AG09309 (cell line): ENCODE results near the gene TSC22D4.

Experiments
- DNase-seq: peaks from one replicate; pipeline ENCODE4 v3.0.0-alpha.2; 2010; ENCODE audit warnings: low read depth
- H3K4me3 ChIP-seq: 2 replicates; pipeline ENCODE4 v1.5.1; 2011; ENCODE audit warnings: mild to moderate bottlenecking, low read depth, low read length, moderate library complexity; ENCODE audit not compliant: control insufficient read depth
- TF ChIP-seq, protein P1 (sequence below): IDR thresholded peaks from 2 replicates; pipeline ENCODE4 v1.5.1; 2011; ENCODE audit warnings: mild to moderate bottlenecking, low read depth, low read length, inconsistent platforms; ENCODE audit not compliant: insufficient read depth, control insufficient read depth; ENCODE audit errors: missing control alignments

Gene TSC22D4

DNA sequence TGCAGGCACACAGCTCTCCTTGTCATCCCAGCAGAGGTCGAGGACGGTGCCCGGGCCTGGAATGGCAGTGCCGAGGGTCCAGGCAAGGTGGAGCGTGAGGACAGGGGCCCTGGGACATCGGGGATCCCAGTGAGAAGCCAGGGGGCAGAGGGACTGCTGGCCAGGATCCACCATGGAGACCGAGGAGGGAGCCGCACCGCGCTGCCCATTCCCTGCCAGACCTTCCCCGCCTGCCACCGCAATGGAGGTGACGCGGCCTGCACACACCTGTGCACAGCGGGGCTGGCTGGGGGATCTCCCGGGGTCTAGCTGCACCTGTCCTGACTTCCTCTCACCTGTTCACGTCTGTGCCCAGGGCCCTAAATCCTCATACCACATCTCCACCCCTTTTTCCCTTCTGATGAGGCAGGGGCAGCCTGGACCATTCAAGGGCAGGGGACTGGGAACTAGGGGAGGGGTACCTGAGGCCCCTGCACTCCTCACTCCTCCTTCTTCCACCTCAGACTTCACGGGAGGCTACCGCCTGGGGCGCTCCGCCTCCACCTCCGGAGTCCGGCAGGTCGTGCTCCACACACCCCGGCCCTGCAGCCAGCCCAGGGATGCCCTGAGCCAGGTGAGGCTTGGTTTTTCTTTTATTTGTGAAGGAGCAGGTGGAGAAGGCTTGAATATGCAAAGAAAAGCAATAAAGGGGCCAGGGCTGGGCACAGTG lies 11.6 kb upstream of the TSC22D4 start:
- no peak for DNase-seq
- H3K4me3 ChIP-seq, result no peak overlapping the region
- TF ChIP-seq, protein P1, sequence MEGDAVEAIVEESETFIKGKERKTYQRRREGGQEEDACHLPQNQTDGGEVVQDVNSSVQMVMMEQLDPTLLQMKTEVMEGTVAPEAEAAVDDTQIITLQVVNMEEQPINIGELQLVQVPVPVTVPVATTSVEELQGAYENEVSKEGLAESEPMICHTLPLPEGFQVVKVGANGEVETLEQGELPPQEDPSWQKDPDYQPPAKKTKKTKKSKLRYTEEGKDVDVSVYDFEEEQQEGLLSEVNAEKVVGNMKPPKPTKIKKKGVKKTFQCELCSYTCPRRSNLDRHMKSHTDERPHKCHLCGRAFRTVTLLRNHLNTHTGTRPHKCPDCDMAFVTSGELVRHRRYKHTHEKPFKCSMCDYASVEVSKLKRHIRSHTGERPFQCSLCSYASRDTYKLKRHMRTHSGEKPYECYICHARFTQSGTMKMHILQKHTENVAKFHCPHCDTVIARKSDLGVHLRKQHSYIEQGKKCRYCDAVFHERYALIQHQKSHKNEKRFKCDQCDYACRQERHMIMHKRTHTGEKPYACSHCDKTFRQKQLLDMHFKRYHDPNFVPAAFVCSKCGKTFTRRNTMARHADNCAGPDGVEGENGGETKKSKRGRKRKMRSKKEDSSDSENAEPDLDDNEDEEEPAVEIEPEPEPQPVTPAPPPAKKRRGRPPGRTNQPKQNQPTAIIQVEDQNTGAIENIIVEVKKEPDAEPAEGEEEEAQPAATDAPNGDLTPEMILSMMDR, result no peak

DNA sequence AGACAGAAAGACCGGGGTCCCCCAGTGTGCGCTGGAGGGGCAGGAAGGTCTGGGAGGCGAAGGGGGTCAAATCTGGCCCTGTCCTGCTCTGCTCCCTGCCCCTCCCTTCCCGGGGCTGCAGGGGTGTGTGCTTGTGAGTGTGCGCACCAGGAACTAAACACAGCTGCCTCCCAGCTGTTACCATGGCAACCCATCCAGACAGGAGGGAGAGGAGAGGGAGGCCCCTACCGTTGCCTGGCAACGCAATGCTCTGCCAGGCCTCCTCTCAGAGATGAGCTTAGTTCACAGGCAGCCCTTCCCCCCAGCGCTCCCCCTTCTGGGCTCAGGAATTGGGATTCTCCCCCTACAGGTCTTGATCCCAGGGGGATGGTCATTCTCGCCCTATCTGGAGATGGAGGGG lies 10.8 kb upstream of the TSC22D4 start:
- no peak overlapping the region for H3K4me3 ChIP-seq
- TF ChIP-seq, protein P1, result no peak
- no peak for DNase-seq

DNA sequence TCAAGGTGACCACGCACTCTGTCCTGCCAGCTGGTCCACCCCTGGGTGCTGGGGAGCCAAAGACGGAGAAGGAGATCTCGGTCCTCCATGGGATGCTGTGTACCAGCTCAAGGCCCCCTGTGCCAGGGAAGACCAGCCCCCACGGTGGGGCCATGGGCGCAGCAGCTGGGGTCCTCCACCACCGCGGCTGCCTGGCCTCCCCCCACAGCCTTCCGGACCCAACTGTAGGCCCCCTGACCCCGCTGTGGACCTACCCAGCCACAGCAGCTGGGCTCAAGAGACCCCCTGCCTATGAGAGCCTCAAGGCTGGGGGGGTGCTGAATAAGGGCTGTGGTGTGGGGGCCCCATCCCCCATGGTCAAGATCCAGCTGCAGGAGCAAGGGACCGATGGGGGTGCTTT lies 10.1 kb upstream of the TSC22D4 start:
- no peak overlapping the region for H3K4me3 ChIP-seq
- TF ChIP-seq, protein P1, result no peak
- DNase-seq, result no peak

GRCh38 chr7:100488333-100489095 lies 9.5 kb upstream of the TSC22D4 start:
- DNase-seq, result no peak
- H3K4me3 ChIP-seq, result no peak overlapping the region
- TF ChIP-seq, protein P1, result no peak

- no peak for DNase-seq
- H3K4me3 ChIP-seq, result no peak overlapping the region
- TF ChIP-seq, protein P1, result no peak
Measured at GRCh38 chr7:100486753-100487446, 7.9 kb upstream of the TSC22D4 start.

- no peak for DNase-seq
- H3K4me3 ChIP-seq, result no peak overlapping the region
- TF ChIP-seq, protein P1, result no peak
Measured at GRCh38 chr7:100486111-100486636, 7.2 kb upstream of the TSC22D4 start.
